ENCODE results near the gene TMEM238L.
A peak's percentile ranks its signal among the peaks of the same experiment; 100 is the strongest.

Gene TMEM238L

GRCh38 chr17:10772425-10773380 lies 31.2 kb downstream of the TMEM238L start:
- DNase-seq, result no peak

- no peak for DNase-seq
These were observed 32.8 kb downstream of the TMEM238L start for GRCh38 chr17:10771148-10771547.

GRCh38 chr17:10769840-10770239 lies 34.1 kb downstream of the TMEM238L start:
- DNase-seq, result no peak

- no peak for DNase-seq
These were observed 35.1 kb downstream of the TMEM238L start for GRCh38 chr17:10768750-10769251.

GRCh38 chr17:10767232-10767631 lies 36.7 kb downstream of the TMEM238L start:
- DNase-seq, result no peak

GRCh38 chr17:10762037-10762436 lies 41.9 kb downstream of the TMEM238L start:
- no peak for DNase-seq

- no peak for DNase-seq
These were observed 42.6 kb downstream of the TMEM238L start for GRCh38 chr17:10761281-10761680.

- no peak for DNase-seq
These were observed 45.8 kb downstream of the TMEM238L start for GRCh38 chr17:10758062-10758461.

GRCh38 chr17:10757647-10758046 lies 46.3 kb downstream of the TMEM238L start:
- no peak for DNase-seq

GRCh38 chr17:10757067-10757466 lies 46.8 kb downstream of the TMEM238L start:
- no peak for DNase-seq

- DNase-seq, result no peak
These were observed 47.3 kb downstream of the TMEM238L start for GRCh38 chr17:10756619-10757018.

- DNase-seq, result no peak
These were observed 47.7 kb downstream of the TMEM238L start for GRCh38 chr17:10756185-10756584.

- no peak for DNase-seq
These were observed 48.2 kb downstream of the TMEM238L start for GRCh38 chr17:10755592-10756127.

- DNase-seq, result no peak
These were observed 48.9 kb downstream of the TMEM238L start for GRCh38 chr17:10754861-10755591.

- DNase-seq, result no peak
These were observed 49.8 kb downstream of the TMEM238L start for GRCh38 chr17:10754109-10754508.

- no peak for DNase-seq
These were observed 51.2 kb downstream of the TMEM238L start for GRCh38 chr17:10752696-10753095.

GRCh38 chr17:10751563-10751962 lies 52.3 kb downstream of the TMEM238L start:
- no peak for DNase-seq

- no peak for DNase-seq
These were observed 53.7 kb downstream of the TMEM238L start for GRCh38 chr17:10750210-10750609.

- DNase-seq, result no peak
These were observed 55.2 kb downstream of the TMEM238L start for GRCh38 chr17:10748531-10749181.

- peak; percentile 48 for DNase-seq
These were observed 58.7 kb downstream of the TMEM238L start for GRCh38 chr17:10745231-10745630.
